ENCODE measurements around the gene TGFB1. TPM values are rescaled to one million over a fixed set of nuclear protein-coding genes. Genes with fewer than 3 reads are reported as not detected.

TGFB1 gene
- total RNA-seq, 1 donor from 2014 or later = 24.3 TPM

DNA sequence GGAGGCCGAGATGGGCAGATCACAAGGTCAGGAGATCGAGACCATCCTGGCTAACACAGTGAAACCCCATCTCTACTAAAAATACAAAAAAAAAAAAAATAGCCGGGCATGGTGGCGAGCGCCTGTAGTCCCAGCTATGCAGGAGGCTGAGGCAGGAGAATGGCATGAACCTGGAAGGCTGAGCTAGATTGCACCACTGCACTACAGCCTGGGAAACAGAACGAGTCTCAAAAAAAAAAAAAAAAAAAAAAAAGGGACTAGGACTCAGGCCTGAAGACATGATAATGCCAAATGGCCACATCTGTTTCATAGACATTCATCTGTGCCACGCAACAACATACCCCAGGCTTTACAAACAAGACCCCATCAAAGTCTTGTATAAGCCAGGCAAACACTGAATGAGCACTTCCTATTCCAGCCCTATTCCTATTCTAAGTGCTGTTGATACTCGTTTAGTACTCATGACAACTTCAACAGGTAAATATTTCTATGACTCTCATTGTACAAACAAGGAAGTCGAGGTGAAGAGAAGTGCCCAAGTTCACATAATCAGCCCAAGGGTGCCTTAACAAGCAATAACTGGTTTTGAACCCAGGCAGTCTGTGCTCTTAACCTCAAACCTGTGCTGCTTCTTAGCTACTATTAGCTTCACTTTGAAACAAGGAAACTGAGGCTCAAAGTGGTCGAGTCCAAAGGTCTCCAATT is 8.6 kb upstream of the TGFB1 start:
- TF ChIP-seq, protein P1, sequence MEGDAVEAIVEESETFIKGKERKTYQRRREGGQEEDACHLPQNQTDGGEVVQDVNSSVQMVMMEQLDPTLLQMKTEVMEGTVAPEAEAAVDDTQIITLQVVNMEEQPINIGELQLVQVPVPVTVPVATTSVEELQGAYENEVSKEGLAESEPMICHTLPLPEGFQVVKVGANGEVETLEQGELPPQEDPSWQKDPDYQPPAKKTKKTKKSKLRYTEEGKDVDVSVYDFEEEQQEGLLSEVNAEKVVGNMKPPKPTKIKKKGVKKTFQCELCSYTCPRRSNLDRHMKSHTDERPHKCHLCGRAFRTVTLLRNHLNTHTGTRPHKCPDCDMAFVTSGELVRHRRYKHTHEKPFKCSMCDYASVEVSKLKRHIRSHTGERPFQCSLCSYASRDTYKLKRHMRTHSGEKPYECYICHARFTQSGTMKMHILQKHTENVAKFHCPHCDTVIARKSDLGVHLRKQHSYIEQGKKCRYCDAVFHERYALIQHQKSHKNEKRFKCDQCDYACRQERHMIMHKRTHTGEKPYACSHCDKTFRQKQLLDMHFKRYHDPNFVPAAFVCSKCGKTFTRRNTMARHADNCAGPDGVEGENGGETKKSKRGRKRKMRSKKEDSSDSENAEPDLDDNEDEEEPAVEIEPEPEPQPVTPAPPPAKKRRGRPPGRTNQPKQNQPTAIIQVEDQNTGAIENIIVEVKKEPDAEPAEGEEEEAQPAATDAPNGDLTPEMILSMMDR (conservative IDR thresholded peaks at IDR 0.05; ENCODE audit: low read depth, low read length) = no peak
- H3K4me3 ChIP-seq (ENCODE audit: low read depth, low read length) = no peak overlapping the region
- DNase-seq (ENCODE audit: low read depth) = no peak

DNA sequence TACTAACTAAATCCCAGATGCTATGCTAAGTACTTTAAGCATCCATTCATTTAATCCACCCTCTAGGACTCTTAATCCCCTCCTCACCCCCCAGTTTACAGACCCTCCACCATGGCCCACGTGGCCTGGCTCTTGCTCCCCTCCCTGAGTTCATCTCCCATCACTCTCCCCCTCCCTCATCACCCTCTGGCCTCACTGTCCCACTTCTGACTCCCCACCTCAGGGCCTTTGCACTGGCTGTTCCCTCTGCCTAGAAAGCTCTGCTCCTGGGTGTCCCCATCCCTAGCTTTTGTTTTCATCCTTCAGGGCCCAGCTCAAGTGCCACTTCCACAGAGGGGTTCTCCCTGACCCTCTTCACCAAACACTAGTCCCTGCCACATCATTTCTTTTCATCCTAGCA is 6.0 kb upstream of the TGFB1 start:
- H3K4me3 ChIP-seq (ENCODE audit: low read depth, low read length) = no peak overlapping the region
- no peak for DNase-seq (ENCODE audit: low read depth)
- TF ChIP-seq, protein P1 (conservative IDR thresholded peaks at IDR 0.05; ENCODE audit: low read depth, low read length) = no peak

DNA sequence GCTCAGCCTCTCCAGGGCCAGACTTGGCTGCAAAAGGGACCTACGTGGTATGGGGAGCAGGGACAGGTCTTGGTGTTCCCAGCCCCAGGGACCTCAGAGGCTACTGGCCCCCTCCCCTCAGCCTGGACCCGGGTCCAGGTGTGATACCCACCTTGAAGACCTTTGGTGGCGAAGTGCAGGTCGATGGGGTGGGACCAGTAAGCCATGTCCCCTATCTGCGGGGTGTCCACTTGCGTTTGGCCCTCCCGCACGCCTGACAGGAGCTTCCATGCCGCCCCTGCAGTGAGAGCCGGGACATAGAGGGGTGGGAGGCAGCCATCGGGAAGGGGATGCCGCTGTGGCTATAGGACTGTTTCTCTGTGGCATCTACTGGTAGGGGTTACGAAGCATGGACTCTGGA is 4.0 kb upstream of the TGFB1 start:
- TF ChIP-seq, protein P1 (conservative IDR thresholded peaks at IDR 0.05; ENCODE audit: low read depth, low read length) = no peak
- no peak overlapping the region for H3K4me3 ChIP-seq (ENCODE audit: low read depth, low read length)
- DNase-seq (ENCODE audit: low read depth) = no peak

DNA sequence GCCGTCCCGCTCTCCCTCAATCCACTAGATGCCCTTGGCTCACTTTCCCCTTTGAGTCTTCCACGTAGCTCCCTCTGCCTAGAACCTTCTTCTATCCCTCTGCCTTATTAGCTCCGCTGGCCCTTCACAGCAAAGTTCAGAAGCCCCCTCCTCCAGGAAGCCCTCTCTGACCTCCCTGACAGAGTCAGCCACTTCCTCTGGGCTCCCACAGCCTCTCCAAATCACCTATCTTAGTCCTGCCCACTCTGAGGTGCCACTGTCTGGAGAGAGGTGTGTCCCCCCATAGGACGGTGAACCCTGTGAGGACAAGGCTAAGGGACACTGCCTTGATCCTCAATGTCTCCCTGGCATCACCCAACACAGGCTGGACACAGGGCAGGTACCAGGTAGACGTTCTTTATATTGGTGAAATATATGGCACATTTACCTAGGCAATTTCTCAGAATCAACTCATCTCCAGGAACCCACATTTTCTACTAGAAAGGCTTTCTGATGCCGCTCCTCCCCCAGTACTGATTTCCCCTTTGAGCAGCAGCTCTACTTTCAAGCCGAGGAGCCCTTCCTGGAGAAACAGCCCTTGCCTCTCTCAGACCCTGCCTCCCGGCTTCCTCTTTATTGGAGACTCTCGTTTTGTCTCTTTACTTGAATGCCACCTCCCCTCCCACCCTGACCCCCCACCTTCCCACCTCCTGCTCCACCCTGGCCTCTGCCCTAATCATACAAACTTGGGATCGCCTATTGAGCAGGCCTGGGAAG is 3.4 kb upstream of the TGFB1 start:
- no peak overlapping the region for H3K4me3 ChIP-seq (ENCODE audit: low read depth, low read length)
- DNase-seq (ENCODE audit: low read depth) = no peak
- TF ChIP-seq, protein P1 (conservative IDR thresholded peaks at IDR 0.05; ENCODE audit: low read depth, low read length) = no peak

DNA sequence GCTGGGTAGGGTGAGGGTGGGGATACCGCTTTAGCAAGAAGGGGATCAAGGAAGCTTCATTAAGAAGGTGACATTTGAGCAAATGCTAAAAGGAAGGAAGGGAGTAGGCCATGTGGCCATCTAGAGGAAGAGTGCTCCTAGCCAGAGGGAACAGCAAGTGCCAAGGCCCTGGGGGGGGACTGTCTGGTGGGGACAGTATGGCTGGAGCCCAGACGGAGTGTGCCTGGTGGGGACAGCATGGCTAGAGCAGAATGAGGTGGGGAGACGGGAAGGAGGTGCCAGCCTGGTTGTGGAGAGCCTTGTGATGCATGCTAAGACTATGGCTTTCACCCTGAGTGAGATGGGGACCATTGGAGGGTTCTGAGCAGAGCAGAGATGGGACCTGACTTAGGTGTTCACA is 2.1 kb upstream of the TGFB1 start:
- no peak for DNase-seq (ENCODE audit: low read depth)
- TF ChIP-seq, protein P1 (conservative IDR thresholded peaks at IDR 0.05; ENCODE audit: low read depth, low read length) = no peak
- H3K4me3 ChIP-seq (ENCODE audit: low read depth, low read length) = no peak overlapping the region

DNA sequence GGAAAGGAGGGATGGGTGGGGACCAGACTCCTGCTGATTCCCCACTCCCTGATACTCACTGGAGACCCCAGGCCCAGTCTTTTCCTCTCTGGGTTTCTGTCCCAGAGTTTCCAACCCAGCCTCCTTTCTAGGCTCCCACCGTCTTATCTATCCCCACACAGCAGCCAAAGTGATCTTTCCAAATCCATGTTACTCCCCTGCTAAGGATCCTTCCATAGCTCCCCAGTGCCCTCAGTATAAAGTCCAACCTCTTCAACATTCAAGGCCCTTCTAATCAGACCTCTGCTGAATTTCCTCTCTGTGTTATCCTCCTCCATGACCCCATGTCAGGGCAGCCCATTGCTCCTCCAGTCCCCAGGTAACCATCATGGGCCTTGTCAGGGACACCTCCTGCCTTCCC is 1.3 kb upstream of the TGFB1 start:
- DNase-seq (ENCODE audit: low read depth) = no peak
- H3K4me3 ChIP-seq (ENCODE audit: low read depth, low read length) = no peak overlapping the region
- TF ChIP-seq, protein P1 (conservative IDR thresholded peaks at IDR 0.05; ENCODE audit: low read depth, low read length) = no peak
